T-helper 1 cell (primary cell): ENCODE data around the gene HOXB13.

Experiments used
- DNase-seq, 5 donors: peaks; one replicate each; pipeline ENCODE4 v3.0.0-alpha.2; 2012 to 2020
- total RNA-seq, 4 donors: gene quantifications; one replicate each; lab custom pipeline; 2026; lab: John Stamatoyannopoulos, UW

The HOXB13 gene
- total RNA-seq, result 0 reads per million in 4 donors

- peak in 2 of 5 donors; percentile 24 to 25 for DNase-seq
These were observed at the start of gene HOXB13 for GRCh38 chr17:48728232-48729231. Gene HOXB13, minus strand, starts transcription at chr17:48728750. Its CDS starts 157 bp downstream, at chr17:48728593.

GRCh38 chr17:48776602-48777001, 48.1 kb upstream of the HOXB13 start:
- DNase-seq, result no peak

GRCh38 chr17:48773245-48773644, 44.7 kb upstream of the HOXB13 start:
- DNase-seq, result no peak

- no peak for DNase-seq
These were observed 42.4 kb upstream of the HOXB13 start for GRCh38 chr17:48770954-48771353.

- DNase-seq, result no peak
These were observed 40.6 kb upstream of the HOXB13 start for GRCh38 chr17:48769009-48769675.

GRCh38 chr17:48767263-48767774, 38.8 kb upstream of the HOXB13 start:
- no peak for DNase-seq

GRCh38 chr17:48761114-48761513, 32.6 kb upstream of the HOXB13 start:
- DNase-seq, result no peak

GRCh38 chr17:48760411-48760810, 31.9 kb upstream of the HOXB13 start:
- DNase-seq, result no peak

GRCh38 chr17:48759288-48759687, 30.7 kb upstream of the HOXB13 start:
- DNase-seq, result no peak

GRCh38 chr17:48757524-48757961, 29.0 kb upstream of the HOXB13 start:
- DNase-seq, result no peak

GRCh38 chr17:48756830-48757251, 28.3 kb upstream of the HOXB13 start:
- no peak for DNase-seq

- no peak for DNase-seq
These were observed 26.8 kb upstream of the HOXB13 start for GRCh38 chr17:48755356-48755755.

- no peak for DNase-seq
These were observed 26.1 kb upstream of the HOXB13 start for GRCh38 chr17:48754500-48755261.

- DNase-seq, result no peak
These were observed 25.4 kb upstream of the HOXB13 start for GRCh38 chr17:48753794-48754499.

- DNase-seq, result no peak
These were observed 24.1 kb upstream of the HOXB13 start for GRCh38 chr17:48752399-48753288.

GRCh38 chr17:48751733-48752398, 23.3 kb upstream of the HOXB13 start:
- no peak for DNase-seq

- DNase-seq, result no peak
These were observed 22.6 kb upstream of the HOXB13 start for GRCh38 chr17:48751172-48751571.

GRCh38 chr17:48749621-48750553, 21.3 kb upstream of the HOXB13 start:
- DNase-seq, result no peak
